GM19099 (cell line): Measurements from ENCODE around the gene TRANK1.

Source experiments
- POLR2A ChIP-seq: IDR thresholded peaks from 3 replicates; pipeline ENCODE4 v1.6.1; 2011; ENCODE audit warnings: low read depth; ENCODE audit not compliant: insufficient read length; ENCODE audit errors: extremely low read depth

TRANK1 gene

GRCh38 chr3:36812240-36812639, 132.6 kb downstream of the TRANK1 start:
- no peak for TF ChIP-seq POLR2A

DNA sequence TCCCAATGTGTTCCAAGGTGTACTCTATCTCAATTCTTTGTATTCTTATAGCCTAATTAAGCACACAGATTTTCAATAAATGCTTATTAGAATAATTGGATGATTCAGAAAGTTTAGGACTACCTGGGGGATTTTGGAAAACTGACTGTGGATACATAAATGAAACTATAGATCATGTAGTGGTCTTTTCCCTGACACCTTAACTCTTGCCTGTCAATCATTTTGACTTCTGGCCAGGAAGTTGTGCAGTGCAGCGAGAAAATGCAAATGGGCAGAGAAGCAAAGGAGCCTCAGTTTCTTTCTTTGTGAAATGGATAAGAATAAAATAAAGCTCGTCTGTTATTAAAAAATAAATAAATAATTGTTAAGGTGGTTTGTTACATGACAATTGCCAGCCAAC, 133.1 kb downstream of the TRANK1 start:
- TF ChIP-seq POLR2A, result no peak

DNA sequence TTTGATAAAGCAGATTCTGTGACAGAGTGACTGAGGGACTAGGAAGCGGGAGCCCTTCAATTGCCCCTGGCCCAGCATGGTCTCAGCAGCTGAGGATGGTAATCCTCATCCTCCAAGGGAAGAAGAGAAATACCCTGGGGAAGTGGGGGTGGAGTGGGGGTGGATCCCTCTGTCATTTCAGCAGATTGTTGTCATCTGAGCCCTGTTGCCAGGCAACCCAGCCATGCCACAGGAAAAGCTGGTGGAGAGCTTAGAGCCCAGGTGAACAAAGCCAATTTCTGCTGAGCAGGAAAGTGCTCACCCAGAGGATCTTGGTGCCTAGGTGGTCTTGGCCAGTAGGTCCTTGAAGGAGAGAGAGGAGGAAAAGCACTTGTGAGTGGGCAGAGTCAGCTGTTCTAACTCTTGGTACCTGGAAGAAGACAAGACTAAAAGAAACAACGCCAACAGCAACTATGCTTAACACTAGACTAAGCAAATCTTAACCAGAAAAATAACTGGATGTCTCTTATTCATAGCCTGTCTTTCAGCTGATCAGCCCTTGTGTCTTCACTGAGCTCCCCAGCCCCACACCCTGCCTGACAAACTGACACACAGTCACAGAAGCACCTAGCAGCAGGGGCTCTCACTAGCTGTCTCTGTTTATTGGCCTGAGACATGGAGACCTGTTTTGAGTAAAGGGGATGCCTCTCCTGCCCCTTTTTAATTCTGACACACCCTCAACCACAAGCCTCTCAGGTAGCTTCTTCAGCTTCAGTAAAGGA, 140.4 kb downstream of the TRANK1 start:
- no peak for TF ChIP-seq POLR2A

- no peak for TF ChIP-seq POLR2A
Observed at GRCh38 chr3:36803091-36803791, 141.6 kb downstream of the TRANK1 start.

DNA sequence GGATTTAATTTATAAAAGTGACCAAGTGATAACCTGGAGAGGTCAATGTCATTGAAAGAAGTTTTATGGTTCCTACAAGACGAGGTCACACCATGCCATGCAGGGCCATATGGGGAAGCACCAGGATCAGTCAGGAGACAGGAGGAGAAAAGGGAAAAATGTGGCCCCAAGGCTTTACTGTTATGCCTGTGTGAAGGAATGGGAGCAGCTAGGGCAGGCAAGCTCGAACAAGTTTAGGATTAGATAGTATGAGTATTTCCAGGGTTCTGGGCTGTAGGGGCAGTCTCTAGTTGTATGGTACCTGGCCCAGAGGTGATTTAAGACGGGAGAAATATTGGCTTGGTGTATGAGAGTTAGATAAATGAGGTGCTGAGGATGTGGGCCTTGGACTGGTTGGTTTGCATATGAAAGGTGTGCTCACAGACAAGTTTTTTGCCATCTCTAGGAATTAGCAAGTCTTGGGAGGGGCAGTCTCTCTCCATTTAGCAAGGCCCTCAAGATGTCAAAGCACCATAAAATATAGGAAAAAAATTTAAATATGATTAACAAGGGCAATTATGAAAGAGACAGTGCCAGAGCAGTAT, 144.2 kb downstream of the TRANK1 start:
- TF ChIP-seq POLR2A, result no peak

DNA sequence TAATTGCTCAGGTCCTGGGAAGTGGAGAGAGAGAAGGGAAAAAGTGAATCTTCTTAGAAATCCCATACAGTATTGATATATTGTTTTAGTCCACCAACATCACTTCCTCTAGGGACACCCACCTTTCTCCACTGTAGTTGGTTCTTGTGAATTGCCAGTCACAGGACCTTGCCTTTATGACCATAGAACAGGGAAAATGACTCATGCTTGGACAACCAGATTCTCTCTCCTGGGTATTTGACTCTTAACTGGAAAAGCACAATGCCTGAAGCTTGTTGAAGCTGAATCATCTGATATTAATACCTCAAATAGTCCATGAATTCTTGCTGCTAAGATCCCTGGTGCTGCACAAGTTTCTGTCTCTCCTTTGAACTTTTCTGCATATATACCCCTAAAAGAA, 148.0 kb downstream of the TRANK1 start:
- no peak for TF ChIP-seq POLR2A

- TF ChIP-seq POLR2A, result no peak
Observed at GRCh38 chr3:36796161-36796560, 148.7 kb downstream of the TRANK1 start.

- TF ChIP-seq POLR2A, result no peak
Observed at GRCh38 chr3:36795622-36796021, 149.2 kb downstream of the TRANK1 start.

DNA sequence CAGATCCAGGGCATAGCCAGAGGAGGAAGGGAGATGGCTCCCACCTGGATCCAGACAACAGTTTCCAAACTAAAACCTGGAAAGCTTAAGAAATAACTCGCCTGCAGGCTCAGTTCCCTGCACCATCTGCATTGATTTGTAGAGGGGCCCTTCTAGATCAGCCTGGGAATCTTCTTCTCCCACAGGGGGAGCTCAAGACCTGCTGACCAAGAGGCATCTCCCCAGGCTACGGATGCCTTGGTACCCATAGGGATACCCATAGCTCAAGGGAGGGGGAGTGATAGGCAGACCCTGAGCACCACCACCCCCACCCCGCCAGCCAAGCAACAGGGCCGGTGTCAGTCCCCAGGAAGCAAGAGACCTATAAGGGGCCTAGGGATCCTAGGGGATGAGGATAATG, 152.5 kb downstream of the TRANK1 start:
- TF ChIP-seq POLR2A, result no peak

DNA sequence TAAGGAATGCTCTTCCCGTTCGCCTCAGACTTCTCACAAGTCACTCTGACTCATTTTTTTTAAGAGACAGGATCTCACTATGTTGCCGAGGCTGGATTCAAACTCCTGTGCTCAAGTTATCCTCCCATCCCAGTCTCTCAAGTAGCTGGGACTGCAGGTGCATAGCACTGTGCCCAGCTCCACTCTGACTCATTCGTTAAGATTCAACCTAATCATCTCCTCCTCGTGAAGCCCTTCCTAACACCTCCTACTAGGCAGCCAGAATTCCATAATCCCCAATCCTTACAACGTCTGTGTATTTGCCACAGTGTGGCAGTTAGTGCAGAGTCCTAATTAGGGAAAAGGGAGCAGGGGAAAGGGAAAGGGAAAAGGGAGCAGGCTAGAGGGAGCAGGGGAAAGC, 154.1 kb downstream of the TRANK1 start:
- no peak for TF ChIP-seq POLR2A

- no peak for TF ChIP-seq POLR2A
Observed at GRCh38 chr3:36786921-36787890, 157.6 kb downstream of the TRANK1 start.

DNA sequence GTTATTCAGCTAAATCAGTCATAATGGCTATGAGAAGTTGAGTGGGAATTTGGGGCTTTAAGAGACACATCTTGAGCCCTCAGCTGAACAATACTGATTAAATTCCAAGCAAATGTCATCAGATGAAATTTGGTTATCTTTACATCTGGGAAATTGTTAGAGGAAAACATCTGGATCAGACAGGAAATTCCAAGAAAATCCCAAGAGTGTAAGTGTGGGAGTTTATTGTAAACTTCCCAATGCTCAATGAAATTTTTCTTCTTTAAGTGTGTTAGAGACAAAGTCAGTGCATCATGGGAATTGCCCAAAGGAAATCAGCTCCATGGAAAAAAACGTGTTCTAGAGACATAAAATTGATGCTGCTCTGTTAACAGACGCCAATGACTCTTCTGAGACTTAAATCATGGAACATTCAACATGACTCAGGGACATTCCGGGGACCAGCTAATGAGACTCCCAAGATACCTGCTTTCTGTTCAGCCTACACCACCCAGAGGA, 160.7 kb downstream of the TRANK1 start:
- TF ChIP-seq POLR2A, result no peak

- peak; percentile 29 for TF ChIP-seq POLR2A
Observed at GRCh38 chr3:36777424-36778218, 167.2 kb downstream of the TRANK1 start.
